Right lobe of liver (tissue), 6 donors: ENCODE measurements around the gene SERPINF2. TPM values are rescaled to one million over a fixed set of nuclear protein-coding genes. Genes with fewer than 3 reads are reported as not detected.

Source experiments
- ATAC-seq, 4 donors: fragments of 200-7000 bp; cut with Tn5 transposase; one replicate each; pipeline ENCODE4 v1.9.1; 2020; ENCODE audit warnings: mild to moderate bottlenecking in 4 of 4, moderate library complexity in 4 of 4
- DNase-seq, 3 donors: peaks; one replicate each; pipeline ENCODE4 v3.0.0-alpha.2; 2020
- H3K27ac ChIP-seq, 3 donors: fragments of 200-600 bp; one replicate each; pipeline ENCODE4 v1.8.0; 2022
- H3K27me3 ChIP-seq, 2 donors: fragments of 200-600 bp; one replicate each; pipeline ENCODE4 v1.8.0; 2022
- H3K36me3 ChIP-seq, 4 donors: fragments of 200-600 bp; sonication (generic) in 1 of 4; one replicate each; pipeline versions ENCODE4 v1.5.1 to v1.8.0; 2017 to 2022; ENCODE audit warnings: control low read depth in 1 of 4
- H3K4me1 ChIP-seq, 4 donors: fragments of 200-600 bp; sonication (generic) in 1 of 4; one replicate each; pipeline versions ENCODE4 v1.5.1 to v1.8.0; 2017 to 2022; ENCODE audit warnings: control low read depth in 1 of 4
- H3K4me3 ChIP-seq, 3 donors: fragments of 200-600 bp; one replicate each; pipeline ENCODE4 v1.8.0; 2022
- H3K9me3 ChIP-seq, 4 donors: fragments of 200-600 bp; sonication (generic) in 1 of 4; one replicate each; pipeline versions ENCODE4 v1.5.1 to v1.8.0; 2017 to 2022; ENCODE audit warnings: control low read depth in 1 of 4
- POLR2A ChIP-seq: fragments of 450-650 bp; IDR thresholded peaks from one replicate; pipeline ENCODE4 v1.6.1; 2017; ENCODE audit warnings: antibody characterized with exemption, mild to moderate bottlenecking
- WGBS: methylation state at CpG from one replicate; pipeline ENCODE4 v1.1.6; 2018; ENCODE audit warnings: low coverage, low lambda C conversion rate; ENCODE audit not compliant: insufficient coverage; ENCODE audit errors: missing lambda C conversion rate; 5-methylcytosine and 5-hydroxymethylcytosine counted together
- intact Hi-C, 2 donors: fragments of 100-400 bp; cut with DNase I; formaldehyde crosslinking; loops; one replicate each; pipeline versions ENCODE4 v1.11.2 to v1.14.1; 2022
- total RNA-seq, 6 experiments: library from RNA; depleted of rRNA in 2 of 6; stranded (reverse); fragments of >200 nt in 2 of 6; fragmentation: NEBNext Ultra II Directional in 3 of 6; extraction: Animal tissue kit (Norgen Biotek cat#: 25700) in 3 of 6; gene quantifications; one replicate each; pipeline versions ENCODE4 v1.1.0 to v1.2.4, GENCODE V29; 2016 to 2023
- TF ChIP-seq, protein P1 (sequence below), 4 donors: fragments of 200-600 bp in 3 of 4; fragments of 450-650 bp in 1 of 4; IDR thresholded peaks; one replicate each; pipeline versions ENCODE4 v1.5.1 to v1.8.0; 2016 to 2022; ENCODE audit warnings: antibody characterized with exemption in 4 of 4, mild to moderate bottlenecking in 2 of 4
- donor health status: DM: no; HTN: yes; CAD: no.
- donor health status: DM: no; HTN: no; CAD: no.
- donor health status: DM: no; HTN: no; CAD: no.
- donor health status: DM: no; HTN: yes; CAD: no.
- donor health status: DM: no; HTN: yes; CAD: no.

Gene SERPINF2
- total RNA-seq, 6 experiments from 2014 or later: 1,040 to 1,391 (median 1,137) TPM

DNA sequence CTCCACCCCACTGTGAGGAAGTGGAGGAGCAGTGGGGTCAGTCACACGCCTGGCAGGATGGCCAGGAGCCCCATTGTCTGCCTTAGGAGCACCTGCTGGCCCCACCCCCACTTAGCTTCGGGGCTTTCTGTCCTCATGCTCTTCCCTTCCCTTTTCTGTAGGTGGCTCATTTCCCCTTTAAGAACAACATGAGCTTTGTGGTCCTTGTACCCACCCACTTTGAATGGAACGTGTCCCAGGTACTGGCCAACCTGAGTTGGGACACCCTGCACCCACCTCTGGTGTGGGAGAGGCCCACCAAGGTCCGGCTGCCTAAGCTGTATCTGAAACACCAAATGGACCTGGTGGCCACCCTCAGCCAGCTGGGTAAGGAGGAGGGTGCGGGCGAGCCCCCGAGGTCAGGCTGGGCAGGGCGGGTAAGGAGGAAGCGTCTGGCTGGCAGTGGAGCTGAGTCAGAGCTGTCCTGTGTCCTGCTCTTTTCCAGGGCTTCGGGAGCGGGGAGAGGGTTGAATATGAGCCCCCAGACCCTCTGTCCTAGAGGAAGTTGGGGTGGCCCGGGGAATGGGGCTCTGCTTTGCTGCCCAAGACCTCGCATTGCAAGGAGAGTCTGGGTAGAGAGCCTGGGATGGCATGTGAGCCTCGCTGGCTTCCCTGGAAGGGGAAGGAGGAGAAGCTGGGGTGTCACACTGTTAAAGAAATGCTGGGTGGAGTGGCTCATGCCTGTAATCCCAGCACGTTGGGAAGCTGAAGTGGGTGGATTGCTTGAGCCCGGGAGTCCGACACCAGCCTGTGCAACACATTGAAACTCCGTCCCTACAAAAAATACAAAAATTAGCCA is 10.0 kb downstream of the SERPINF2 start:
- Histone ChIP-seq H3K9me3 (no peaks in the 10 kb centered on the region), H3K27me3 (no peaks in the 10 kb centered on the region), H3K36me3 (peaks cover 0 to 58% (median 14%) of the 10 kb centered on the region in 4 donors), H3K4me3 (no peak overlapping the region), H3K27ac (peak overlapping the region in 1 of 3 donors; percentile 18), H3K4me1 (peaks cover 0 to 63% (median 16%) of the 10 kb centered on the region in 4 donors)
- intact Hi-C loops: no loop called here
- DNase-seq (no peak), ATAC-seq (peak in 1 of 4 donors; percentile 16)
- 53% methylated on average over 9 of the region's 18 CpGs for WGBS
- no peak for TF ChIP-seq POLR2A
- TF ChIP-seq, protein P1, sequence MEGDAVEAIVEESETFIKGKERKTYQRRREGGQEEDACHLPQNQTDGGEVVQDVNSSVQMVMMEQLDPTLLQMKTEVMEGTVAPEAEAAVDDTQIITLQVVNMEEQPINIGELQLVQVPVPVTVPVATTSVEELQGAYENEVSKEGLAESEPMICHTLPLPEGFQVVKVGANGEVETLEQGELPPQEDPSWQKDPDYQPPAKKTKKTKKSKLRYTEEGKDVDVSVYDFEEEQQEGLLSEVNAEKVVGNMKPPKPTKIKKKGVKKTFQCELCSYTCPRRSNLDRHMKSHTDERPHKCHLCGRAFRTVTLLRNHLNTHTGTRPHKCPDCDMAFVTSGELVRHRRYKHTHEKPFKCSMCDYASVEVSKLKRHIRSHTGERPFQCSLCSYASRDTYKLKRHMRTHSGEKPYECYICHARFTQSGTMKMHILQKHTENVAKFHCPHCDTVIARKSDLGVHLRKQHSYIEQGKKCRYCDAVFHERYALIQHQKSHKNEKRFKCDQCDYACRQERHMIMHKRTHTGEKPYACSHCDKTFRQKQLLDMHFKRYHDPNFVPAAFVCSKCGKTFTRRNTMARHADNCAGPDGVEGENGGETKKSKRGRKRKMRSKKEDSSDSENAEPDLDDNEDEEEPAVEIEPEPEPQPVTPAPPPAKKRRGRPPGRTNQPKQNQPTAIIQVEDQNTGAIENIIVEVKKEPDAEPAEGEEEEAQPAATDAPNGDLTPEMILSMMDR (IDR thresholded peaks at IDR 0.05): no peak

DNA sequence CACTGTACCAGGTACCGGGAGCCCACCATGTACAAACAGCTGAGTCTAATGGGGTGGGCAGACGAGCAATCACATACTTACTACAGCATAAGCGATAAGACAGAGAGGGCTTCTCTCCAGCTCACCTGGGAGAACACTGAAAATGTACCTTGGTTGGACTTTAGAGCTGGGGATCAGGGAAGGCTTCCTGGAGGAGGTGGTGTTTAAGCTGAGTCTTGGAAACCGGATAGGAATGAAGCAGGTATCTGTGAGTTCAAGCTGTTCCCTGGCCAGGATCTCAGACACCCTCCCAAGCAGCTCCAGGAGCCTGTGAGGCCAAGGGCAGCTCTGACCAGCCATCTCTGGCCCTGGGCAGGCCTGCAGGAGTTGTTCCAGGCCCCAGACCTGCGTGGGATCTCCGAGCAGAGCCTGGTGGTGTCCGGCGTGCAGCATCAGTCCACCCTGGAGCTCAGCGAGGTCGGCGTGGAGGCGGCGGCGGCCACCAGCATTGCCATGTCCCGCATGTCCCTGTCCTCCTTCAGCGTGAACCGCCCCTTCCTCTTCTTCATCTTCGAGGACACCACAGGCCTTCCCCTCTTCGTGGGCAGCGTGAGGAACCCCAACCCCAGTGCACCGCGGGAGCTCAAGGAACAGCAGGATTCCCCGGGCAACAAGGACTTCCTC is 11.2 kb downstream of the SERPINF2 start:
- 80% methylated on average over 6 of the region's 23 CpGs for WGBS
- intact Hi-C loops: no loop called here
- ATAC-seq: peak; percentile 3 to 17 (median 6)

DNA sequence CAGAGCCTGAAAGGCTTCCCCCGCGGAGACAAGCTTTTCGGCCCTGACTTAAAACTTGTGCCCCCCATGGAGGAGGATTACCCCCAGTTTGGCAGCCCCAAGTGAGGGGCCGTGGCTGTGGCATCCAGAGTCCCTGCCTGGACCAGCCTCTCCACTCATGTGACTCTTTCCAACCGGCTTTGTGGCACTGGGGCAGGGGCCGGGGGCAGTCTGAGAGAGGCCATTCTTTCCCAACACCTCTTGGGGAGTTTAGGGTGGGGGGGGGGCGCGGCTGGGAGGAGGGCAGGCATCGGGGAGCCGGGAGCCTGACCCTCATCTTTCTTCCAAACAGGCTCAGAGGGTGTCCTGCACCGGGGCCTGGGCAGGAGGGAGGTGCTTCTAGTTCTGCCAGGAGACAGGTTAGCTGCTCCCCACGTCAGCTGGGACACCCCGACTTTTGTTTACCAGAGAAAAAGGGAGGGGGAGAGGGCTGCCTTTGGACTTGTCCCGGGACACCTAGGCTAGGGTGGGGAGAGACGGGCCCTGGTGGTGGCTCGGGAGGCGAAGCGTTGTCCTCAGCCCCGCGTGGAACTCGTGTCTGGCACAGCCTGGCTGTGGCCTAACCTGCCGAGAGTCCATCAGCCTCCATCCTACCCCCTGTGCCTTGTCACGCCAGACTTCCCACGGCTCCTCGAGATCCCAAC is 11.9 kb downstream of the SERPINF2 start:
- Histone ChIP-seq H3K27me3 (no peaks in the 10 kb centered on the region), H3K4me3 (no peak overlapping the region), H3K4me1 (peaks cover 0 to 45% (median 6%) of the 10 kb centered on the region in 4 donors), H3K9me3 (no peaks in the 10 kb centered on the region), H3K27ac (peak overlapping the region in 2 of 3 donors; percentile 15 to 51), H3K36me3 (peaks cover 0 to 40% (median 8%) of the 10 kb centered on the region in 4 donors)
- TF ChIP-seq, protein P1 (IDR thresholded peaks at IDR 0.05): no peak
- TF ChIP-seq POLR2A: no peak
- WGBS: 19% methylated on average over 3 of the region's 25 CpGs
- intact Hi-C loops: no loop called here
- peak in 1 of 3 donors; percentile 69 for DNase-seq
- peak; percentile 33 to 64 (median 58) for ATAC-seq

More for the DNA sequence above, 11.2 kb downstream of the SERPINF2 start:
- H3K4me1 ChIP-seq: peaks cover 0 to 51% (median 9%) of the 10 kb centered on the region in 4 donors
- no peak for DNase-seq
- H3K4me3 ChIP-seq: no peak overlapping the region
- no peak for TF ChIP-seq POLR2A
- TF ChIP-seq, protein P1 (IDR thresholded peaks at IDR 0.05): no peak
- H3K36me3 ChIP-seq: peaks cover 0 to 47% (median 8%) of the 10 kb centered on the region in 4 donors
- H3K27me3 ChIP-seq: no peaks in the 10 kb centered on the region
- peak overlapping the region in 1 of 3 donors; percentile 51 for H3K27ac ChIP-seq
- no peaks in the 10 kb centered on the region for H3K9me3 ChIP-seq

DNA sequence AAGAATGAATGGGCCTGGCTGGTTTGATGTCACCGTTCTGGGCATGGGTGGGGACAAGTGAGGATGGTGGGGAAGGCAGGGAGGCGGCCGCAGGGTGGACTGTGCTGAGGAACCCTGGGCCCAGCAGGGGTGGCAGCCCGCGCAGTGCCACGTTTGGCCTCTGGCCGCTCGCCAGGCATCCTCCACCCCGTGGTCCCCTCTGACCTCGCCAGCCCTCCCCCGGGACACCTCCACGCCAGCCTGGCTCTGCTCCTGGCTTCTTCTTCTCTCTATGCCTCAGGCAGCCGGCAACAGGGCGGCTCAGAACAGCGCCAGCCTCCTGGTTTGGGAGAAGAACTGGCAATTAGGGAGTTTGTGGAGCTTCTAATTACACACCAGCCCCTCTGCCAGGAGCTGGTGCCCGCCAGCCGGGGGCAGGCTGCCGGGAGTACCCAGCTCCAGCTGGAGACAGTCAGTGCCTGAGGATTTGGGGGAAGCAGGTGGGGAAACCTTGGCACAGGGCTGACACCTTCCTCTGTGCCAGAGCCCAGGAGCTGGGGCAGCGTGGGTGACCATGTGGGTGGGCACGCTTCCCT is 12.7 kb downstream of the SERPINF2 start:
- Histone ChIP-seq H3K36me3 (peaks cover 0 to 34% (median 7%) of the 10 kb centered on the region in 4 donors), H3K27me3 (no peaks in the 10 kb centered on the region), H3K4me1 (peaks cover 0 to 41% (median 4%) of the 10 kb centered on the region in 4 donors), H3K4me3 (no peak overlapping the region), H3K27ac (peak overlapping the region in 2 of 3 donors; percentile 15 to 51), H3K9me3 (no peaks in the 10 kb centered on the region)
- no peak for TF ChIP-seq POLR2A
- TF ChIP-seq, protein P1 (IDR thresholded peaks at IDR 0.05): no peak
- WGBS: 21% methylated on average over 8 of the region's 20 CpGs
- ATAC-seq (peak; percentile 41 to 72 (median 56)), DNase-seq (peak; percentile 63 to 81 (median 78))
- intact Hi-C loops: no loop called here
